Spleen (tissue), 7 donors: ENCODE measurements around the gene CCDC170.

Experiments
- POLR2A ChIP-seq, 3 donors: fragments of 450-650 bp; IDR thresholded peaks; one replicate each; pipeline ENCODE4 v1.5.1; 2017; ENCODE audit warnings: antibody characterized with exemption in 3 of 3, mild to moderate bottlenecking in 1 of 3
- TF ChIP-seq, protein P1 (sequence below), 11 experiments: fragments of 200-600 bp in 7 of 11; fragments of 450-650 bp in 4 of 11; sonication (generic) in 4 of 11; IDR thresholded peaks in 8 of 11; conservative IDR thresholded peaks in 3 of 11; 1 replicate in 7 of 11; 2 replicates in 4 of 11; pipeline versions ENCODE4 v1.4.0 to v1.8.0; 2016 to 2021; ENCODE audit warnings: antibody characterized with exemption in 11 of 11, inconsistent platforms in 4 of 11, mild to moderate bottlenecking in 1 of 11
- donor health status: DM: no; HTN: no; CAD: no; lungs with moderate emphysema.
- donor health status: DM: no; HTN: no; CAD: no.
- donor health status: DM: no; HTN: no; CAD: no.

DNA sequence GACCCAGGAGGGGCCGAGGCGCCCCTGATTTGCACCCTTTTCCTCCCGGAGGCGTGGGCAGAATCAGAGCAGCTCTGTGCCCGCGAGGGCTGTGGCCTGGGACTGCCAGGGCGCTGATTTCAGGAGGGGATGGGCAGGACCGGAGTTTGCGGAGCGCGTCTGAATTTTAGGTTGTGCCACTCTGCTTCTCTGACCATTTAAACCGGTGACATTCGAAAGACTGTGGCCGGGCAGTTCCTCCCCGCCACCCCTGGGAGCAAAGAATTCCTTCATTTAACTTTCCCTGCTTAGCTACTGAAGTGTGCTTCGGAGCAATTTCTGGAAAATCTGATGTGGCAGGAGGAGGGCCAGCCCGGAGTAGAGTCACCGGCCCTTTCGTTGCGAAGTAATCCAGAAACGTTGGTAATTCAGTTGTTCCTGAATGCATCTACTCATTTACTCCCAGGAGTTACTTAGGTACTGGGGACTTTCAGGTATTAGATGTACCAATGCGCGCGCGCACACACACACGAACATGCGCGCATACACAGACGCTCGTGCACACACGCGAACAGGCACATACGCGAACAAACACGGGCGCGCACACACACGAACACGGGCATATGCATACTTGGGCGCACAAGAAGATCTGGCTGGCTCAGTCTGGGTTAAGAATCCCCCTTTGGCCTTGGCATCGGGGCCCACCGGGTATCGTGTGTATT, 568 bp downstream of the CCDC170 start:
- peak in 1 of 3 donors; percentile 11 for TF ChIP-seq POLR2A (IDR thresholded peaks at IDR 0.05)
- TF ChIP-seq, protein P1, sequence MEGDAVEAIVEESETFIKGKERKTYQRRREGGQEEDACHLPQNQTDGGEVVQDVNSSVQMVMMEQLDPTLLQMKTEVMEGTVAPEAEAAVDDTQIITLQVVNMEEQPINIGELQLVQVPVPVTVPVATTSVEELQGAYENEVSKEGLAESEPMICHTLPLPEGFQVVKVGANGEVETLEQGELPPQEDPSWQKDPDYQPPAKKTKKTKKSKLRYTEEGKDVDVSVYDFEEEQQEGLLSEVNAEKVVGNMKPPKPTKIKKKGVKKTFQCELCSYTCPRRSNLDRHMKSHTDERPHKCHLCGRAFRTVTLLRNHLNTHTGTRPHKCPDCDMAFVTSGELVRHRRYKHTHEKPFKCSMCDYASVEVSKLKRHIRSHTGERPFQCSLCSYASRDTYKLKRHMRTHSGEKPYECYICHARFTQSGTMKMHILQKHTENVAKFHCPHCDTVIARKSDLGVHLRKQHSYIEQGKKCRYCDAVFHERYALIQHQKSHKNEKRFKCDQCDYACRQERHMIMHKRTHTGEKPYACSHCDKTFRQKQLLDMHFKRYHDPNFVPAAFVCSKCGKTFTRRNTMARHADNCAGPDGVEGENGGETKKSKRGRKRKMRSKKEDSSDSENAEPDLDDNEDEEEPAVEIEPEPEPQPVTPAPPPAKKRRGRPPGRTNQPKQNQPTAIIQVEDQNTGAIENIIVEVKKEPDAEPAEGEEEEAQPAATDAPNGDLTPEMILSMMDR (IDR thresholded peaks at IDR 0.05 in 8 of 11, conservative IDR thresholded peaks at IDR 0.05 in 3 of 11) = no peak
